ENCODE data around the gene CCDC92. TPM values are rescaled to one million over a fixed set of nuclear protein-coding genes. Genes with fewer than 3 reads are reported as not detected.
A peak's percentile ranks its signal among the peaks of the same experiment; 100 is the strongest.

CCDC92 gene
- total RNA-seq, 1 donor from 2014 or later: 48.6 TPM

DNA sequence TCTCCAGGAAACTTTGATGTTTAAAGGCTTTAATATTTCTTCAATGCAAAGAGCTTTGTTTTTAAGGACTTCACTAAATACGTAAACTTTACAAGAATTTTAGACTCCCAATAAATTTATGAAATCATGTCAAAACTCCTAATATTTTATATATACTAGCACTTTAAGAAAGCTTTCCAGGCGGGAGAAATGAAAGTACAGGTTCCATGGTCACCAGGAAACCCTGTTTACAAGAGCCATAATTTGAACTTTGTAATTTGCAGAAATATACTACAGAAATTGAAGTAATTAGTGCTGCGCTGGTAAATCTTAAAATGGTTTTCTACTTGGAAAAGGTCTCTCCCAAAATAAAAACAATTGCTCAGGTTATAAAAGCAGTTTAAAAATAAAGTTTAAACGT lies 8.8 kb downstream of the CCDC92 start:
- Histone ChIP-seq H3K9me3 (no peaks in the 10 kb centered on the region), H3K36me3 (no peaks in the 10 kb centered on the region), H3K4me3 (no peak overlapping the region), H3K4me1 (peaks cover 8% of the 10 kb centered on the region), H3K27me3 (no peaks in the 10 kb centered on the region), H3K27ac (no peak overlapping the region)
- TF ChIP-seq, protein P1, sequence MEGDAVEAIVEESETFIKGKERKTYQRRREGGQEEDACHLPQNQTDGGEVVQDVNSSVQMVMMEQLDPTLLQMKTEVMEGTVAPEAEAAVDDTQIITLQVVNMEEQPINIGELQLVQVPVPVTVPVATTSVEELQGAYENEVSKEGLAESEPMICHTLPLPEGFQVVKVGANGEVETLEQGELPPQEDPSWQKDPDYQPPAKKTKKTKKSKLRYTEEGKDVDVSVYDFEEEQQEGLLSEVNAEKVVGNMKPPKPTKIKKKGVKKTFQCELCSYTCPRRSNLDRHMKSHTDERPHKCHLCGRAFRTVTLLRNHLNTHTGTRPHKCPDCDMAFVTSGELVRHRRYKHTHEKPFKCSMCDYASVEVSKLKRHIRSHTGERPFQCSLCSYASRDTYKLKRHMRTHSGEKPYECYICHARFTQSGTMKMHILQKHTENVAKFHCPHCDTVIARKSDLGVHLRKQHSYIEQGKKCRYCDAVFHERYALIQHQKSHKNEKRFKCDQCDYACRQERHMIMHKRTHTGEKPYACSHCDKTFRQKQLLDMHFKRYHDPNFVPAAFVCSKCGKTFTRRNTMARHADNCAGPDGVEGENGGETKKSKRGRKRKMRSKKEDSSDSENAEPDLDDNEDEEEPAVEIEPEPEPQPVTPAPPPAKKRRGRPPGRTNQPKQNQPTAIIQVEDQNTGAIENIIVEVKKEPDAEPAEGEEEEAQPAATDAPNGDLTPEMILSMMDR (IDR thresholded peaks at IDR 0.05): no peak
- ATAC-seq: no peak
- intact Hi-C loops (cut with DNase I): no loop called here
- DNase-seq: no peak

- no peaks in the 10 kb centered on the region for H3K27me3 ChIP-seq
- ATAC-seq (no peak), DNase-seq (no peak)
- no peak overlapping the region for H3K4me3 ChIP-seq
- H3K4me1 ChIP-seq: peaks cover 4% of the 10 kb centered on the region
- intact Hi-C loops (cut with DNase I): no loop called here
- H3K9me3 ChIP-seq: no peaks in the 10 kb centered on the region
- no peaks in the 10 kb centered on the region for H3K36me3 ChIP-seq
- TF ChIP-seq, protein P1 (IDR thresholded peaks at IDR 0.05): no peak
- no peak overlapping the region for H3K27ac ChIP-seq
These were observed 10.1 kb downstream of the CCDC92 start for GRCh38 chr12:123962513-123962912.

DNA sequence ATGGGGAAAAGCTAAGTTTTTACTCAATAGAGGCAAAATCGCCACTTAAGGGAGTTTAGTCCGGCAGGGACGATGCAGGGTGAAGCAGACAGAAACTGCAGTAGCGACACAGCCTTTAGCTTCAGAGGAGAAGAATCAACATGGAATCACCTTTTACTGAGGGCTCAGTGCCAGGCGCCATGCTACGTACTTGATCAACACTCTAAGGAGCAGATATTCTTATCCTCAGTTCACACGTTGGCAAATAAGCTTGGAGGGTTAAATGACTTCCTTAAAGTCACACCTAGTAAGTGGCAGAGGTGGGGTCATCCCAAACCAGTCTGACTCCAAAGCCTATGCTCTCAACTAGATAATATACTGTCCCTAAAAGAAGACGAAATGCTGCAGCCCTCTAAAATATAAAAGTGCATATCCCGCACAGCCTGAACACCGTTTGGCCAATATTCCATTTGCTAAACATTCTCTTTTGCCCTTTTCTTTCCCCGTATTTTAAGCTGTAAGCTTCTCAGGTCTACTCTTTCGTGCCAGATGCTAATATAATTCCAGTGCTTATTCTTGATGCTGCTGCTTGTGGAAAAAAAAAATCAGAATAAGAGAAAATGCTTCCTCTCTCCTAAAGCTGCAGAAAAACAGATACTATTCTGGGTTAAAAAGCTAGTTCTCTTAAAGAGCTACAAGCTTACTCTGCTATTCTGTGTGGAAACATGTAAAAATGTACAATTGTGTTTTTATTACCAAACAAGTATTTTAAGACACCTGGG lies 10.9 kb downstream of the CCDC92 start:
- intact Hi-C loops (cut with DNase I): no loop called here
- TF ChIP-seq, protein P1 (IDR thresholded peaks at IDR 0.05): no peak
- Histone ChIP-seq H3K4me3 (no peak overlapping the region), H3K36me3 (no peaks in the 10 kb centered on the region), H3K9me3 (no peaks in the 10 kb centered on the region), H3K27ac (no peak overlapping the region), H3K27me3 (no peaks in the 10 kb centered on the region), H3K4me1 (peaks cover 4% of the 10 kb centered on the region)
- DNase-seq: no peak
- ATAC-seq: peak; percentile 49

DNA sequence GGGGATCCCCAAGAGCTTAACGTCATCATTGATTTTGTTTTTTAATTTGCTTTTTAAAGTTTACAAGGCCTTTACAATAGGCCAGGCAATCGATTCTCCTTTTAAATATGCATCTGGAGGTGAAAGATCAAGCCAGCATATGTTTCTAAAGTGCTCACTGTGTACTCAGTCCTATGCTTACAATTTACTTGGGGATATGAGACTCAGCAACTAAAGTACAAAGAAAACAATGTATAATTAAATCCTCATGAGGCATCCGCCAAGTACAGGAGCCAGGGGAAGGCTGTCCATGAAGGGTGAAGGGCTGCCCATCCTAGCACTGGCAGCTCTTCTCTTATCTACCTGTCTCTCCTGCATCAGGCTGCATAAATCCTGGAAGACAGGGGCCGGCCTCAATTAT lies 11.8 kb downstream of the CCDC92 start:
- TF ChIP-seq, protein P1 (IDR thresholded peaks at IDR 0.05): no peak

GRCh38 chr12:123960029-123960735 lies 12.4 kb downstream of the CCDC92 start:
- Histone ChIP-seq H3K27ac (no peak overlapping the region), H3K36me3 (no peaks in the 10 kb centered on the region), H3K4me1 (peaks cover 4% of the 10 kb centered on the region), H3K27me3 (no peaks in the 10 kb centered on the region), H3K9me3 (no peaks in the 10 kb centered on the region), H3K4me3 (no peak overlapping the region)
- DNase-seq (no peak), ATAC-seq (no peak)
- TF ChIP-seq, protein P1 (IDR thresholded peaks at IDR 0.05): no peak
- intact Hi-C loops (cut with DNase I): no loop called here

More for the DNA sequence above, 11.8 kb downstream of the CCDC92 start:
- H3K9me3 ChIP-seq: no peaks in the 10 kb centered on the region
- peaks cover 4% of the 10 kb centered on the region for H3K4me1 ChIP-seq
- no peak overlapping the region for H3K27ac ChIP-seq
- no peak for ATAC-seq
- intact Hi-C loops (cut with DNase I): no loop called here
- DNase-seq: no peak
- no peaks in the 10 kb centered on the region for H3K27me3 ChIP-seq
- H3K36me3 ChIP-seq: no peaks in the 10 kb centered on the region
- no peak overlapping the region for H3K4me3 ChIP-seq

All from upper lobe of right lung (tissue), 1 donor.